GM12892 (cell line): ENCODE data around the gene SNAPC2.

Experiments
- POLR2A ChIP-seq: IDR thresholded peaks from 2 replicates; pipeline ENCODE4 v1.6.1; 2011; ENCODE audit warnings: low read depth, low read length, control low read depth
- POLR2AphosphoS5 ChIP-seq: IDR thresholded peaks from 2 replicates; pipeline ENCODE4 v1.6.1; 2011; ENCODE audit warnings: low read depth, low read length, control low read depth
- TAF1 ChIP-seq: IDR thresholded peaks from 2 replicates; pipeline ENCODE4 v1.6.1; 2011; ENCODE audit warnings: low read depth, mild to moderate bottlenecking, control low read depth, low read length, borderline replicate concordance

GRCh38 chr19:7920519-7921301, 572 bp downstream of the SNAPC2 start:
- TF ChIP-seq POLR2AphosphoS5 (no peak), POLR2A (no peak), TAF1 (no peak)
